ENCODE data around the gene RABGGTB.
"Not testable (repeated sequence)": the region's sequence is repeated elsewhere in the genome, so short reads cannot be mapped to it uniquely, and the experiment has no call there.

The RABGGTB gene

DNA sequence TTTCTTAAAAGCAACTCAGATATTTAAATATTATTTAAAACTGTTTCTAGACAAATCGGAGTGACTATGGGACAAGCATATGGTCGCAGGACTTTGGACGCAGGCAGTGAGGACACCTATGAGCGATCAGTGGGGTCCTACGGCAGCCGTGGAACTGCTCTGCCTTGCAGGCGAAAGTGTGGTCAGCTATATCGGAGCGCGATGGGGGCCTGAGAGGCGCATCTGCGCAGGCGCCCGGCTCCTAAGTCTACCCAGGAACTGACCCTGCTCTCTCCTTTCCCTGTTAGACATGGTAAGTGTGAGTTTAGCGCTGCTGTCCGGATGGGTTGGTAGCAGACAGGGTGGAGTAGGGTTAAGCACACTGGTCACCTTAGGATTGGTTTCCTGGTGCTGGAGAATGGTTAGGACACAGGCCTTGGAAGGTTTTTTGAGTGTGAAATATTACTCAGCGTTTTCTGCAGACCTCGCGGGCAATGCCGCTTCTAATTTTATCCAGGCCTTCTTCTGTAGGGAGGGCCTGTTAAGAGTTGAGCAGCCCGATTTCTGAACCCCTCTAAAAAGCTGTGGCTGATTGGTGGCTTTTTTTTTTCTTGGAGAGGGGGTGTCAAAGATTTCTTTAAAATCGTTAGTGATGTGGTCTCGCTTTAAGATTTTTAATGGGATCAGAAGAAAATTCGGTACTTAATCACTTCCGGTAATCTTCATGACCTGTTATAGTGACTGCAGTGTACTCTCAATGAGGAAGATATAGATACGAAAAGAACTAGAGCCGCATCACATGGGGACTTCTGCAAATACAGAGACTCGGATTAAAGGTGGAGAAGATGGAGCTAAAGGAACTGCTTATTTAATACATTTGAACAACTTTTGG is at the start of gene RABGGTB:
RABGGTB (plus strand) TSS at position 274 of the 871 bp plus-strand sequence; CDS start at position 290, 16 bp downstream.
- DNase-seq (ENCODE audit: low spot score) = peak; percentile 97

DNA sequence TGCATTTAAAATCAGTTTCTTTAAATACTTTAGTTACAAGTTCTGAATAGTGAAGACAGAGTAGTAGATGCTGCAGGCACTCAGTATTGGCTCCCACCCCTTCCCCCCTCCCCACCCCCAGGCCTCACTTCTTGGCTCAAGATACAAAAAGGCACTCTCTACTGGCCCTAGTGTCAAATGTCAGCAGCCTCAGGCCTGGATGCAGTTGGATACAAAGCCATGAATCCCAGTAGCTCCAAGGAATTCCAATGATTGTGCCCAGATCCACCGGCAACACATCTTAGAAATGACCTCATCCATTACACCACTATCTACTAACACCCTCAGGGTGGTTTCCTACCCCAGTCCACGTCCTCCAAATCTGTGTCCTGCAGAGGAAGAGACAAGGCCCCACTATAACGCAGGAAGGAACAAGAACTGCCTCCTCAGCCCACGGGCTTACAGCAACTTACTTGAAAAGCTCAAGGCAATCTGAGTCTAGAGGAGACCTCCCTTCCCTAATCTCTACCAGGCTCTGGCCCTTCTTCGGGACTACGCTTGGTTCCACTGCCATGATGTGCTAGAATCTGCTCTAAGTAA is 43.9 kb upstream of the RABGGTB start:
- DNase-seq (ENCODE audit: low spot score) = no peak

DNA sequence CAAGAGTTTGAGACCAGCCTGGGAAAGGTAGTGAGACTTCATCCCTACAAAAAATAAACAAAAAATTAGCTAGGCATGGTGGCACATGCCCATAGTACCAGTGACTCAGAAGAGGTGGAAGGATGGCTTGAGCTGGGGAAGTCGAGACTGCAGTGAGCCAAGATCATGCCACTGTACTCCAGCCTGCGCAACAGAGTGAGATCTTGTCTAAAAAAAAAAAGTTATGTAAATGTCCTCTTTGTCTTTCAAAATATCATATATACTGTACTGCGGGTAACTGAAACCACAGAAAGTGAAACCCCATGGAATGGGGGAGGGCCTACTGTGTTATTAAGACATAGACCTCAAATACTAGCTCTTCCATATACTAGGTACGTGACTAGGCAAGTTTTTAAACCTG is 40.8 kb upstream of the RABGGTB start:
- no peak for DNase-seq (ENCODE audit: low spot score)

DNA sequence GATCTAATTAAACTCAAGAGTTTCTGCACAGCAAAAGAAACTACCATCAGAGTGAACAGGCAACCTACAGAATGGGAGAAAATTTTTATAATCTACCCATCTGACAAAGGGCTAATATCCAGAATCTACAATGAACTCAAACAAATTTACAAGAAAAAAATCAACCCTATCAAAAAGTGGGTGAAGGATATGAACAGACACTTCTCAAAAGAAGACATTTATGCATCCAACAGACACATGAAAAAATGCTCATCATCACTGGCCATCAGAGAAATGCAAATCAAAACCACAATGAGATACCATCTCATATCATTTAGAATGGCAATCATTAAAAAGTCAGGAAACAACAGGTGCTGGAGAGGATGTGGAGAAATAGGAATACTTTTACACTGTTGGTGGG is 28.8 kb upstream of the RABGGTB start:
- DNase-seq (ENCODE audit: low spot score) = not testable (repeated sequence)

DNA sequence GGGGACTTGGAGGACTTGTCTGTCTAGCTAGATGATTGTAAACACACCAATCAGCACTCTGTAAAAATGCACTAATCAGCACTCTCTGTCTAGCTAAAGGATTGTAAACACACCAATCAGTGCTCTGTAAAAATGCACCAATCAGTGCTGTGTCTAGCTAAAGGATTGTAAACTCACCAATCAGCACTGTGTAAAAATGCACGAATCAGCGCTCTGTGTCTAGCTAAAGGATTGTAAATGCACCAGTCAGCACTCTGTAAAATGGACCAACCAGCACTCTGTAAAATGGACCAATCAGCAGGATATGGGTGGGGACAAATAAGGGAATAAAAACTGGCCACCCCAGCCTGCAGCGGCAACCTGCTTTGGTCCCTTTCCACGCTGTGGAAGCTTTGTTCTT is 27.5 kb upstream of the RABGGTB start:
- DNase-seq (ENCODE audit: low spot score) = not testable (repeated sequence)

DNA sequence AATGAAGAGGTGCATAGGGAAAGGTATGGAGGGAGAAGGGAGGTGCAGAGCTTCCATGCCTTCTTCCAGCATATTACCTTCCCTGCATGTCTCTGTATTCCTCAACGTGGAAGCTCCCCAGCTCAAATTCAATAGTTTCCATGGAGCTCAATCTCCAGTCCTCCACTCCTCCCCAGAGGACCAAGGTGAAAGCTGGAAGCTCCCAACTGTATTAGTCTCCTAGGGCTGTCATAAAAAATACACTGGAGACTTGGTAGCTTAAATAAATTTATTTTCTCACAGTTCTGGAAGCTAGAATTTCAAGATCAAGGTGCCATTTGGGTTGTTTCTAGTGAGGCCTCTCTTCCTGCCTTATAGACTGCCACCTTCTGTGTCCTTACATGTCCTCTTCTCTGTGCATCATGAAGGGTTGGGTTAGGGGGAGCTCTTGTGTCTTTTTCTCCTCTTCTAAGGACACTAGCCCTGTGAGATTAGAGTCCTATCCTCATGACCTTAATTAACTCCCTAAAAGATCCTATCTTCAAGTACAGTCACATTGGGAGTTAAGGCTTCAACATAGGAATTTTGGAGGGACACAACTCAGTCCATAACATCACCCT is 21.9 kb upstream of the RABGGTB start:
- no peak for DNase-seq (ENCODE audit: low spot score)

DNA sequence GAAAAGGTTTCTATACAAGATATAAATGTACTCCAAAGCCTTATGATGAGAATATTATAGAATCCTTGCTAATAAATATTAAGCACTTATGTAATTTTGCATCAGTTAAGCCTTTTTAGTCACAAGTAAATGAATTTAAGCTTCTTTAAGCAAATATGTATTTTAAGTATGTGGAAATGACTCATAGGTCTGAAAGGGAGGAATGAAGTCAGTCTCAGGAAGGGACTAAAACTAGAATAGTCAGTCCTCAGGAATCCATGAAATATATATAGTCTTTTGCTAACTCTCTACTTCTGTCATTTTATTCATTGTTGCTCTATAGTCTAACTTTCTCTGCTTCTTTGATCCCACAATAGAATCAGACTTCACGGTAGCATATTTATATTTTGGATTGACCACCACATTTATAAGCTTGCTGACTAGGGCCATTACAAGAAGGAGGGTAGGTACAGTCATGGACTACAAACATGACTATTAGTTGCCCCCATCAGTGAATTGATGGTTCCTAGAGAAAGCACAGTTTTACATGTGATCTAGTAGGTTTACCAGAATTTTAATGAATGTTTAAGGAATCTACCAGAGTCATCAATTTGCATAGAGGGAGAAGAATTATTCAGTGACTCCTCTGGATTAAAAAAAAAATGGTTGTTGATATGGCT is 20.2 kb upstream of the RABGGTB start:
- peak; percentile 80 for DNase-seq (ENCODE audit: low spot score)

DNA sequence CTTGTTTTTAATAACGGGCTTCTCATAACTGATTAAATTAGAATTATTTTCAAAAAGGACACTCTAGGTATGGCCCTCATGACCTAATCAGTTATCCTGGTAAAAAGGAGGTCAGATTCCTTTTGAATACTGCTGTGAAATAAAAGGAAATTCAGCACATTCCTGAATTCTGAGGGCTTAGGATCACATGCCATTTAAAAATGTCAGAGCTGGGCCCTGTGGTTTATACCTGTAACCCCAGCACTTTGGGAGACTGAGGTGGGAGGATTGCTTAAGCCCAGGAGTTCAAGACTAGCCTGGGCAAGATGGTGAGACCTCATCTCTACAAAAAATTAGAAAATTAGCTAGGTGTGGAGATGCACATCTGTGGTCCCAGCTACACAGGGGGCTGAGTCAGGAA is 18.0 kb upstream of the RABGGTB start:
- DNase-seq (ENCODE audit: low spot score) = peak; percentile 58

DNA sequence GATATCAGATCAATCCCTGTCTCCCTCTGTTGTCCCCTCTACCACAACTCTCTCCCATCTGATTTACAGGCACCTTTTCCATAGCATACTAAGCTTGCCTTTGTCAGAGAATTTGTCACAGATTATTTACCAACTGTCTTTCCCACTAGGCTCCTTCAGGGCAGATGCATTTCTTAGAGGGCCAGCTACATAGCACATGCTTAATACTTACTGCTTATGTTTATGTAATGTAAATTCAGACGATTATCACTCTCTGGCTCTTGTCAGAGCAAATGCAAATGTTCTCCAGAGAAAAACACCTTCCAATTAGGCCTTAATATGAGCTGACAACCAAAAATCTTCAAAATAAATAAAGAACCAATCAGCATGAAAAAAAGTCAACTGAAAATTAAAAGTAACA is 15.3 kb upstream of the RABGGTB start:
- no peak for DNase-seq (ENCODE audit: low spot score)

DNA sequence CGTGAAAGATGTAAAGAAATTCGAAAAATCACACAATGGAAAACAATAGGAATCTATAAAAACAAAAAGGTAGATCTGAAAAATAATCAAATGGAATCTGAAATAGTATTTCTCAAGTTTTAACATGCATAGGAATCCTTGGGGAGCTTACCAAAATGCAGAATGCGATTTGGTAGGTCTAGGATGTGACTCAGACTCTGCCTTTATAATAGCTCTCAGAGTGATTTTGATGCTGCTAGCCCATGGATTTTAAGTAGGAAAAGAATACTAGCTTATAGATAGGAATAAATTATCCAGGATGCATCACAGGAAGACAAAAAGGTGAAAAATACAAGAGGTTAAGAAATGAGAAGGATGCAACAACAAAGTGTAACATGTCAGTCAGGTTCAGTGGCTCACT is 14.1 kb upstream of the RABGGTB start:
- no peak for DNase-seq (ENCODE audit: low spot score)

DNA sequence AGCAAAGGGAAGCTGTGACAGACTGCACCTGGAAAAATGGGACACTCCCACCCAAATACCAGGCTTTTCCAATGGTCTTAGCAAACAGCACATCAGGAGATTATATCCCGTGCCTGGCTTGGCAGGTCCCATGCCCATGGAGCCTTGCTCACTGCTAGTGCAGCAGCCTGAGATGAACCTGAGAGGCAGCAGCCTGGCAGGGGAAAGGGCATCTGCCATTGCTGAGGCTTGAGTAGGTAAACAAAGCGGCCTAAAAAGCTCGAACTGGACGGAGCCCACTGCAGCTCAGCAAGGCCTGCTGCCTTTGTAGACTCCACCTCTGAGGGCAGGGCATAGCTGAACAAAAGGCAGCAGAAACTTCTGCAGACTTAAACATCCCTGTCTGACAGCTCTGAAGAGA is 8.2 kb upstream of the RABGGTB start:
- not testable (repeated sequence) for DNase-seq (ENCODE audit: low spot score)

DNA sequence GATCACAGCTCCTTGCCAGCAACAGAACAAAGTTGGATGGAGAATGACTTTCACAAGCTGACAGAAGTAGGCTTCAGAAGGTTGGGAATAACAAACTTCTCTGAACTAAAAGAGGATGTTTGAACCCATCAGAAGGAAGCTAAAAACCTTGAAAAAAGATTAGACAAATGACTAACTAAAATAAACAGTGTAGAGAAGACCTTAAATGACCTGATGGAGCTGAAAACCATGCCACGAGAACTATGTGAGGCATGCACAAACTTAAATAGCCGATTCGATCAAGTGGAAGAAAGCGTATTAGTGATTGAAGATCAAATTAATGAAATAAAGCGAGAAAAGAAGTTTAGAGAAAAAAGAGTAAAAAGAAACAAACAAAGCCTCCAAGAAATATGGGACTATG is 7.4 kb upstream of the RABGGTB start:
- DNase-seq (ENCODE audit: low spot score) = not testable (repeated sequence)

DNA sequence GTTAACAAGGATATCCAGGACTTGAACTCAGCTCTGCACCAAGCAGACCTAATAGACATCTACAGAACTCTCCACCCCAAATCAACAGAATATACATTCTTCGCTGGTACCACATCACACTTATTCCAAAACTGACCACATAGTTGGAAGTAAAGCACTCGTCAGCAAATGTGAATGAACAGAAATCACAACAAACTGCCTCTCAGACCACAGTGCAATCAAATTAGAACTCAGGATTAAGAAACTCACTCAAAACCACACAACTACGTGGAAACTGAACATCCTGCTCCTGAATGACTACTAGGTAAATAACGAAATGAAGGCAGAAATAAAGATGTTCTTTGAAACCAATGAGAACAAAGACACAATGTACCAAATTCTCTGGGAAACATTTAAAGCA is 5.9 kb upstream of the RABGGTB start:
- not testable (repeated sequence) for DNase-seq (ENCODE audit: low spot score)

DNA sequence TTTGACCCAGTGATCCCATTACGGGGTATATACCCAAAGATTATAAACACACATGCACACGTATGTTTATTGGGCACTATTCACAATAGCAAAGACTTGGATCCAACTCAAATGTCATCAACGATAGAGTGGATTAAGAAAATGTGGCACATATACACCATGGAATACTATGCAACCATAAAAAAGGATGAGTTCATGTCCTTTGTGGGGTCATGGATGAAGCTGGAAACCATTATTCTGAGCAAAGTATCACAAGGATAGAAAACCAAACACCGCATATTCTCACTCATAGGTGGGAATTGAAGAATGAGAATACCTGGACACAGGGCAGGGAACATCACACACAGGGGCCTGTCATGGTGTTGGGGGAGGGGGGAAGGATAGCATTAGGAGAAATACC is 2.1 kb upstream of the RABGGTB start:
- DNase-seq (ENCODE audit: low spot score) = not testable (repeated sequence)

DNA sequence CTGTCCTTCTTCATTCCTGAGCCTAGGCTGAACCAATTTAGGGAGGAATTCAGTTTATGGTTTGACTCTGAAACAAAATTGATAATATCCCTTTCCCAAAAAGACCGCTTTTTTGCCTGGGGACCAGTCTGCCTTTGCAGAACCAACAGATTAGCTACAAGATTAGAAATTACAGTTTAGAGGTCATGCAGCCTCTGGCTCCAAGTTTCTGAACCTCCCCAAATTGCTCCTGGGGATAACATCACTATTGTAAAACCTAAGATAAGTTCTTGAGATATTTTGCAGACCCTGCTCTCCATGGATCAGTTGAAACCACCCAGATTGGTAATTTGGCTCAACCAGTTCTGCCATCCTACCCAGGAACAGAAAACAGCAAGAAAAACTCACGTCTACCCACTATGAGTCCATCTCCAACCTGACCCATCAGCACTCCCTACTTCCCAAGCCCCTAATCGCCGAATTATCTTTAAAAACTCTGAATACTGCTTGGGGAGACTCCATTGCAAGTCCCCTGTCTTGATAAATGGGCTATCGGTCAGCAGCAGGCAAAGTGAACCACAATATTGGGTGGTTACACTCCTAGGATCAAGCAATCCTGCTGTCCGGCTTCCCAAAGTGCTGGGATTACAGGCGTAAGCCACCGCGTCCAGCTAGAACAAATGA is 605 bp upstream of the RABGGTB start:
- DNase-seq (ENCODE audit: low spot score) = no peak

DNA sequence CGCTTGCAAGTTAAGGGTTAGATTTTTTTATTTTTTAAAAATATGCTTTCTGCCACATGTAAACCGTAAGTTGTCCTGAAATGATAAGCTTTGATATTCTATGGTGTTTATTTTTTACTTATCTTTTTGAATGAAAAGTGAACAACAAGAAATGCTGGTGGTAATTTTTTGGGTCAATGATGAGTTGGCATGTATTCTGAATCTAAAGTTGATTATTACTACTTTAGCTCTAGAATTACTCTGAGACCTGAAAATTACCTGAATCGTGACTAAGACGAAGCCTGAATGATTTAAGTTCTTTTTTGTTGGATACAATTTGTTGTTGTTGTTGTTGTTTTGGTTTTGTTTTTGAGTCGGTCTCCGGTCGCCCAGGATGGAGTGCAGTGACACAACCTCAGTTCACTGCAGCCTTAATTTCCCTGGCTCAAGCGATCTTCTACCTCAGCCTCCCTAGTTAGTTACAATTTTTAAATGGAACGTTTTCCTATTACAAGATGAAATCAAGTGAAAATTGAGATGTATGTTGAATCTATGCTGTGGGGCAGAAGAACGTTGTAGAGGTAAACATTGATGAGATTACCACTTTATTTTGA is 941 bp downstream of the RABGGTB start:
- no peak for DNase-seq (ENCODE audit: low spot score)

DNA sequence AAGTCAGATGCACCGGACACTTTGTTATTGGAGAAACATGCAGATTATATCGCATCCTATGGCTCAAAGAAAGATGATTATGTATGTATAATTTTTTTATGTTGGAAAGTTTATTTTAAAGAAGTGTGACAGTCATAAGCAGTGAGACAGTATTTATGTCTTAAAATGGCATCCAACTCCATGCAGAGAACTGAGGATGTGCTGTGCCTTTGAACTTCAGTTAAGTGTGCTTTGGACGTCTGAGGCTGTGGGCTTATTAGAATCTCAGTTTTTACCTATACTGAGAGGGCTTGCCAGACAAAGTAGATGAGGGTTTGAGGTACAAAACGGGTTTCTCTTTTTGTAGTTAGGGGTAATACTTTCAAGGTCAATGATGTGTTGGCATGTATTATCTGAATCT is 1.5 kb downstream of the RABGGTB start:
- DNase-seq (ENCODE audit: low spot score) = no peak

DNA sequence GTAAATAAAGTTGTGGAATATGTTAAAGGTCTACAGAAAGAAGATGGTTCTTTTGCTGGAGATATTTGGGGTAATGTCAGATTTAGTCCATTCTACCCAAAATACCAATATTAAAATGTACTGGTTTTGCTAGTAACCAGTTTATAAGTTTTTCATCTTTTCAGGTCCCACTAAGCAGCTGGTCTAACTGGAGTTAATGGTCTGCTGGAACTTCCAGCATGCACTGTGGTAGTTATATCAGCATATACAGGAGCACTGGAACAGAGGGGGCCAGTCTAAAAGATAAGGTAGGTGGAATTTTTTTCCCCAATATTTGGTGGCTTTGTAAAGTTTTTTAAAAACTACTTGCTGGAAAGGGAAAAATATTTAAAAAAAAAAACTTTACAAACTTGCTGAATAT is 3.9 kb downstream of the RABGGTB start:
- DNase-seq (ENCODE audit: low spot score) = no peak

DNA sequence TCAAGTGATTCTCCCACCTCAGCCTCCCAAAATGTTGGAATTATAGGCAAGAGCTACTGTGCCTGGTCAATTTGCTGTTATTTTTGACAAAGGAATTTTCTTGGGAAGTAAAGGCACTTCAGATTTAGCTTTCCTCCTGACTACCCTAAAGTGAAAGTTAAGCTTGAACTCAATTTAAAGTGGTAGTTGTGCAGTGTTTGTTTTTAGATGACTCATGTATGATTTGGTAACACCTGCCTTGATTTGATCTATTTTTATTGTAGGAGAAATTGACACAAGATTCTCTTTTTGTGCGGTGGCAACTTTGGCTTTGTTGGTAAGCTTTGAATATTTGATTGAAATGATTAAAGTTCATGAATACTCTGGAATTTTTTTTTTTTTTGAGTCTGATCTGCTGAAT is 5.0 kb downstream of the RABGGTB start:
- peak; percentile 37 for DNase-seq (ENCODE audit: low spot score)

DNA sequence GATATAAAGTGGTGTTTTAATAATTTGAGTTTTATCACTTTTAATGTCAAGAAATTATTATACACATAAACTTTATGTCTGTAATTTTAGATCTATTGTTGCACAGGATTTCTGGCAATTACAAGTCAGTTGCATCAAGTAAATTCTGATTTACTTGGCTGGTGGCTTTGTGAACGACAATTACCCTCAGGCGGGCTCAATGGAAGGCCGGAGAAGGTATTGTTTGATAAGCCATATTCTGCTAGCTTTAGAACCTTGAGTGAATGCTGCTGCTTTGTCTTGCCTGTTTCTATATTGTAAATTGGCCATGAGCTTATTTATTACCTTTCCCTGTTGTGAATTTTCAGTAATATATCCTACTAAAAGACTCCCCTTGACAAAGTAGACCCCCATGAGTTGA is 6.0 kb downstream of the RABGGTB start:
- no peak for DNase-seq (ENCODE audit: low spot score)

DNA sequence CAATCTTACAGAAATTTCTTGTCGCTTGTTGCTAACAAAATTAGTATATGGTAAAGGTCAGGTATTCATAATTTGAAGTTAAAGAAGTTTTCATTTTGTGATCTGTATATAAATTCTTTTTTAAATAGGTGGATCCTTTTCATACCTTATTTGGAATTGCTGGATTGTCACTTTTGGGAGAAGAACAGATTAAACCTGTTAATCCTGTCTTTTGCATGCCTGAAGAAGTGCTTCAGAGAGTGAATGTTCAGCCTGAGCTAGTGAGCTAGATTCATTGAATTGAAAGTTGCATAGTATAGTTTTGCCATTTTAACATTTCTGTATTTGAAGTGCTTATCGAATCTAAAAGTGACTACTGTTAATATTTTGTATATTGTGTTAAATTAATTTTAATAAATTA is 8.3 kb downstream of the RABGGTB start:
- no peak for DNase-seq (ENCODE audit: low spot score)

DNA sequence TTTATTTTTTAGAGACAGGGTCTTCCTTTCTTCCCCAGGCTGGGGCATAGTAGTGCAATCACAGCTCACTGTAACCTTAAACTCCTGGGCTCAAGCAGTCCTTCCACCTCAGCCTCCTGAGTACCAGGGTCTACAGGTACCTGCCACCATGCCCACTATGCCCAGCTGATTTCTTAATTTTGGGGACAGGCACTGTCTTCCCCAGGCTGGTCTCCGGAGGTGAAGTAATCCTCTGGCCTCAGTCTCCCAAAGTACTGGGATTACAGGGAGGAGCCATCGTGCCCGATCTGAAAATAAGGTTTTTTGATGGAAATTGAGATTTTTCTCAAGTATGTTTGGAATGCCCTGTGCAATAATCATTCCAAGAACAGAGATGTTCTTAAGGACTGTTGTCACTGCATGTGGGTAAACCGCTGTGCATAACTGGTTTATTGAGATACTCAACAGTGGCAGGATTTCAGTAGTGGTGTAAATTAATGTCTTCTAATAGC is 9.7 kb downstream of the RABGGTB start:
- no peak for DNase-seq (ENCODE audit: low spot score)
